HEK293 (cell line): Measurements from ENCODE around the gene PDE4D.

Experiments
- CTCF ChIA-PET: fragments of 350-600 bp; formaldehyde crosslinking; extraction: SDS; loops from one replicate; lab custom pipeline; 2021; ENCODE audit warnings: antibody characterized with exemption; lab: Yijun Ruan, JAX
- POLR2A ChIA-PET: fragments of 300-600 bp; formaldehyde crosslinking; extraction: SDS; loops from one replicate; lab custom pipeline; 2020; ENCODE audit warnings: antibody characterized with exemption, inconsistent platforms; lab: Yijun Ruan, JAX
- H3K27ac ChIP-seq: fragments of 200-500 bp; sonication (Bioruptor generic); 2 replicates; pipeline ENCODE4 v1.5.1; 2014; ENCODE audit warnings: low read depth, low read length, control low read depth, inconsistent platforms; ENCODE audit errors: extremely low read depth
- H3K36me3 ChIP-seq, 2 experiments: fragments of 200-500 bp in 1 of 2; sonication (Bioruptor generic) in 1 of 2; 1 replicate in 1 of 2; 2 replicates in 1 of 2; pipeline ENCODE4 v1.5.1; 2014 to 2017; ENCODE audit warnings: inconsistent platforms in 2 of 2, low read length in 2 of 2; ENCODE audit not compliant: control insufficient read depth in 2 of 2, insufficient read depth in 1 of 2
- H3K4me1 ChIP-seq: fragments of 200-500 bp; sonication (Bioruptor generic); 2 replicates; pipeline ENCODE4 v1.5.1; 2014; ENCODE audit warnings: mild to moderate bottlenecking, low read length, inconsistent platforms; ENCODE audit not compliant: control insufficient read depth, insufficient read depth
- H3K4me3 ChIP-seq: 2 replicates; pipeline ENCODE4 v1.5.1; 2011; ENCODE audit warnings: low read depth, mild to moderate bottlenecking, control low read depth, low read length, moderate library complexity
- H3K9me3 ChIP-seq: fragments of 200-500 bp; sonication (Bioruptor generic); 2 replicates; pipeline ENCODE4 v1.5.1; 2014; ENCODE audit warnings: low read depth, low read length, inconsistent platforms; ENCODE audit not compliant: control insufficient read depth, insufficient read depth
- ATF2 ChIP-seq: fragments of 450-650 bp; formaldehyde crosslinking; IDR thresholded peaks from 2 replicates; pipeline ENCODE4 v1.5.1; 2016; ENCODE audit warnings: missing biosample characterization, missing genetic modification characterization, low read depth
- FEZF1 ChIP-seq: fragments of 450-650 bp; formaldehyde crosslinking; IDR thresholded peaks from 2 replicates; pipeline ENCODE4 v1.5.1; 2016; ENCODE audit warnings: missing biosample characterization, missing genetic modification characterization
- PRDM10 ChIP-seq: fragments of 450-650 bp; formaldehyde crosslinking; IDR thresholded peaks from 2 replicates; pipeline ENCODE4 v1.5.1; 2016; ENCODE audit warnings: missing biosample characterization, missing genetic modification characterization
- PRDM6 ChIP-seq: fragments of 450-650 bp; formaldehyde crosslinking; IDR thresholded peaks from 2 replicates; pipeline ENCODE4 v1.5.1; 2017; ENCODE audit warnings: missing biosample characterization, missing genetic modification characterization
- SETDB1 ChIP-seq: IDR thresholded peaks from one replicate; pipeline ENCODE4 v1.6.1; 2017; ENCODE audit warnings: mild to moderate bottlenecking, low read length, moderate library complexity, mixed read lengths; ENCODE audit not compliant: insufficient read length
- ZBTB10 ChIP-seq: fragments of 450-650 bp; formaldehyde crosslinking; IDR thresholded peaks from 2 replicates; pipeline ENCODE4 v1.5.1; 2016; ENCODE audit warnings: missing biosample characterization, missing genetic modification characterization
- ZBTB21 ChIP-seq: fragments of 450-650 bp; formaldehyde crosslinking; IDR thresholded peaks from 2 replicates; pipeline ENCODE4 v1.5.1; 2017; ENCODE audit warnings: missing biosample characterization, missing genetic modification characterization
- ZNF214 ChIP-seq: fragments of 450-650 bp; formaldehyde crosslinking; IDR thresholded peaks from 2 replicates; pipeline ENCODE4 v1.5.1; 2017; ENCODE audit warnings: missing biosample characterization, mild to moderate bottlenecking, missing genetic modification characterization, borderline replicate concordance
- ZNF350 ChIP-seq: fragments of 450-650 bp; formaldehyde crosslinking; IDR thresholded peaks from 2 replicates; pipeline ENCODE4 v1.5.0; 2017; ENCODE audit warnings: missing biosample characterization, mild to moderate bottlenecking, missing genetic modification characterization
- ZNF544 ChIP-seq: fragments of 450-650 bp; formaldehyde crosslinking; IDR thresholded peaks from 2 replicates; pipeline ENCODE4 v1.5.0; 2017; ENCODE audit warnings: missing biosample characterization, missing genetic modification characterization
- ZNF561 ChIP-seq: fragments of 450-650 bp; IDR thresholded peaks from 2 replicates; pipeline ENCODE4 v1.5.1; 2018; ENCODE audit warnings: missing biosample characterization, missing genetic modification characterization, borderline replicate concordance
- ZNF610 ChIP-seq: fragments of 450-650 bp; formaldehyde crosslinking; IDR thresholded peaks from 2 replicates; pipeline ENCODE4 v1.5.1; 2016; ENCODE audit warnings: missing biosample characterization, missing genetic modification characterization, borderline replicate concordance
- ZNF664 ChIP-seq: fragments of 450-650 bp; formaldehyde crosslinking; IDR thresholded peaks from 2 replicates; pipeline ENCODE4 v1.5.1; 2016; ENCODE audit warnings: missing biosample characterization, missing genetic modification characterization
- ZSCAN23 ChIP-seq: fragments of 450-650 bp; formaldehyde crosslinking; IDR thresholded peaks from 2 replicates; pipeline ENCODE4 v1.5.1; 2016; ENCODE audit warnings: missing biosample characterization, missing genetic modification characterization
- ZSCAN30 ChIP-seq: fragments of 450-650 bp; IDR thresholded peaks from 2 replicates; pipeline ENCODE4 v1.5.1; 2018; ENCODE audit warnings: missing biosample characterization, mild to moderate bottlenecking, missing genetic modification characterization, moderate library complexity

Gene PDE4D

GRCh38 chr5:59317023-59317773 lies 576.3 kb downstream of the PDE4D start (continued):
- no peak for TF ChIP-seq ZBTB10 (tag by site-specific recombination)
- TF ChIP-seq ZNF664 (tag by site-specific recombination): peak; percentile 82
- peak; percentile 70; the same call in 1 of the 2 replicates for TF ChIP-seq ZNF610
- TF ChIP-seq ZSCAN23 (tag by site-specific recombination): peak; percentile 88
- no peak for TF ChIP-seq ZNF544
- no peak for TF ChIP-seq SETDB1
- TF ChIP-seq ZNF561: peak; percentile 57; the same call in 1 of the 2 replicates
- peak; percentile 87 for TF ChIP-seq PRDM10 (tag by site-specific recombination)
- TF ChIP-seq ZBTB21 (tag by site-specific recombination): peak; percentile 73
- peak; percentile 81; the same call in 1 of the 2 replicates for TF ChIP-seq ATF2 (tag by site-specific recombination)

GRCh38 chr5:59312223-59312622 lies 581.3 kb downstream of the PDE4D start:
- Histone ChIP-seq H3K4me3 (no peak overlapping the region), H3K9me3 (no peaks in the 10 kb centered on the region), H3K36me3 (no peaks in the 10 kb centered on the region), H3K4me1 (peaks cover 35% of the 10 kb centered on the region), H3K27ac (no peak overlapping the region)
- TF ChIP-seq ZNF214 (tag by site-specific recombination) (no peak), ZNF350 (no peak), PRDM6 (0 out of 2 replicates have a peak, but pooled peaks have one; percentile 53), ZSCAN30 (tag by site-specific recombination) (peak; percentile 51; the same call in 1 of the 2 replicates), FEZF1 (tag by site-specific recombination) (peak; percentile 51)
- ChIA-PET CTCF (interaction anchor here (1.4 kb wide), 1 partner anchor 61 kb away, joined by 4 read pairs; no protein-coding TSS in a partner anchor), POLR2A (no interaction called here)
